Keratinocyte (primary cell): ENCODE data around the gene PRSS50. TPM values are rescaled to one million over a fixed set of nuclear protein-coding genes. Genes with fewer than 3 reads are reported as not detected.
A peak's percentile ranks its signal among the peaks of the same experiment; 100 is the strongest.

Experiments used
- DNase-seq: peaks from one replicate; pipeline ENCODE4 v3.0.0-alpha.2; 2011; ENCODE audit warnings: low read depth, missing footprints, low spot score
- FAIRE-seq: peaks from 2 replicates; lab custom pipeline; 2011; peaks lifted over from hg19 to GRCh38; lab: Jason Lieb, UNC
- H2AFZ ChIP-seq: 2 replicates; pipeline ENCODE4 v1.6.0; 2012; ENCODE audit warnings: low read length, control low read depth, inconsistent platforms; ENCODE audit not compliant: control insufficient read depth
- H3K27ac ChIP-seq: 2 replicates; pipeline ENCODE4 v1.5.1; 2011; ENCODE audit warnings: low read length; ENCODE audit not compliant: control insufficient read depth, insufficient read depth
- H3K27me3 ChIP-seq: 3 replicates; pipeline ENCODE4 v1.6.0; 2011; ENCODE audit warnings: low read length; ENCODE audit not compliant: control insufficient read depth, insufficient read depth; ENCODE audit errors: extremely low read depth
- H3K36me3 ChIP-seq, 2 experiments: 2 replicates in 1 of 2; 3 replicates in 1 of 2; pipeline ENCODE4 v1.5.1; 2011; ENCODE audit warnings: low read length in 2 of 2, mild to moderate bottlenecking in 1 of 2; ENCODE audit not compliant: control insufficient read depth in 2 of 2, insufficient read depth in 2 of 2; ENCODE audit errors: extremely low read depth in 1 of 2
- H3K4me1 ChIP-seq: 3 replicates; pipeline ENCODE4 v1.5.1; 2011; ENCODE audit warnings: low read length; ENCODE audit not compliant: control insufficient read depth, insufficient read depth; ENCODE audit errors: extremely low read depth
- H3K4me2 ChIP-seq: 3 replicates; pipeline ENCODE4 v1.6.0; 2011; ENCODE audit warnings: low read depth, low read length; ENCODE audit not compliant: control insufficient read depth, insufficient read depth; ENCODE audit errors: extremely low read depth
- H3K4me3 ChIP-seq, 3 experiments: fragments of 200-600 bp in 1 of 3; sonication (generic) in 1 of 3; 2 replicates in 2 of 3; 3 replicates in 1 of 3; pipeline ENCODE4 v1.5.1; 2011 to 2016; ENCODE audit warnings: low read length in 3 of 3, mild to moderate bottlenecking in 3 of 3, control low read depth in 2 of 3, inconsistent platforms in 1 of 3, low read depth in 1 of 3, mixed read lengths in 1 of 3, mixed run types in 1 of 3, moderate library complexity in 1 of 3; ENCODE audit not compliant: control insufficient read depth in 2 of 3, insufficient read depth in 2 of 3; ENCODE audit errors: extremely low read depth in 1 of 3
- H3K79me2 ChIP-seq: 2 replicates; pipeline ENCODE4 v1.6.0; 2012; ENCODE audit warnings: low read length; ENCODE audit not compliant: control insufficient read depth, insufficient read depth
- H3K9ac ChIP-seq: 3 replicates; pipeline ENCODE4 v1.6.0; 2011; ENCODE audit warnings: low read length; ENCODE audit not compliant: control insufficient read depth, insufficient read depth; ENCODE audit errors: extremely low read depth
- H3K9me1 ChIP-seq: 3 replicates; pipeline ENCODE4 v1.6.0; 2011; ENCODE audit warnings: low read length; ENCODE audit not compliant: control insufficient read depth, insufficient read depth; ENCODE audit errors: extremely low read depth
- H3K9me3 ChIP-seq: 2 replicates; pipeline ENCODE4 v1.5.1; 2012; ENCODE audit warnings: low read depth, low read length; ENCODE audit not compliant: control insufficient read depth
- H4K20me1 ChIP-seq: 3 replicates; pipeline ENCODE4 v1.6.0; 2011; ENCODE audit warnings: low read length; ENCODE audit not compliant: control insufficient read depth, insufficient read depth; ENCODE audit errors: extremely low read depth
- CTCF ChIP-seq, 3 experiments: IDR thresholded peaks in 1 of 3; conservative IDR thresholded peaks in 1 of 3; optimal IDR thresholded peaks in 1 of 3; 2 replicates in 2 of 3; 3 replicates in 1 of 3; pipeline versions ENCODE3 to v1.5.1; 2011; ENCODE audit warnings: low read length in 3 of 3, mild to moderate bottlenecking in 3 of 3, moderate library complexity in 2 of 3, control low read depth in 1 of 3, inconsistent platforms in 1 of 3; ENCODE audit not compliant: insufficient read depth in 2 of 3; ENCODE audit errors: extremely low read depth in 1 of 3
- EZH2 ChIP-seq: IDR thresholded peaks from one replicate; pipeline ENCODE4 v1.6.1; 2012; ENCODE audit warnings: inconsistent platforms, mild to moderate bottlenecking, low read length, moderate library complexity
- dilution Hi-C: fragments of 300-500 bp; cut with MboI; formaldehyde crosslinking; loops from one replicate; pipeline ENCODE4 v1.7.0; 2020; ENCODE audit warnings: low sequenced_read_pairs; ENCODE audit not compliant: extremely low pct_ligation_motif_present
- polyA plus RNA-seq, 5 experiments: library from polyadenylated mRNA; depleted of rRNA in 3 of 5; stranded (reverse) in 3 of 5; stranded (forward) in 1 of 5; unstranded in 1 of 5; fragments of >200 nt; gene quantifications; 1 replicate in 1 of 5; 2 replicates in 3 of 5; 3 replicates in 1 of 5; pipeline versions ENCODE4 v1.2.1 to v1.2.3, GENCODE V29; 2011 to 2012; ENCODE audit warnings: missing spikeins in 2 of 5, low read depth in 1 of 5, low replicate concordance in 1 of 5

PRSS50 gene
- polyA plus RNA-seq, 1 donor (not counting 4 experiments of a cell fraction or from before 2014, with no cell fraction given) = not detected

- no peaks in the 10 kb centered on the region for H3K36me3 ChIP-seq
- H3K9ac ChIP-seq = no peak overlapping the region
- FAIRE-seq (no peak), DNase-seq (no peak)
- peaks cover 10% of the 10 kb centered on the region for H3K4me1 ChIP-seq
- no peaks in the 10 kb centered on the region for H3K9me3 ChIP-seq
- dilution Hi-C loops = no loop called here
- H3K9me1 ChIP-seq = no peaks in the 10 kb centered on the region
- no peaks in the 10 kb centered on the region for H4K20me1 ChIP-seq
- H3K27ac ChIP-seq = peak overlapping the region; percentile 1
- peaks cover 2% of the 10 kb centered on the region for H3K27me3 ChIP-seq
- peak overlapping the region; percentile 88 for H2AFZ ChIP-seq
- peak overlapping the region; percentile 53 for H3K4me2 ChIP-seq
- no peak overlapping the region for H3K4me3 ChIP-seq
- no peaks in the 10 kb centered on the region for H3K79me2 ChIP-seq
- TF ChIP-seq EZH2 = no peak
- no peak for TF ChIP-seq CTCF (optimal IDR thresholded peaks at IDR 0.05 in 1 of 3, IDR thresholded peaks at IDR 0.05 in 1 of 3, conservative IDR thresholded peaks at IDR 0.05 in 1 of 3; ENCODE audit: extremely low read depth in 1 of 3, insufficient read depth in 2 of 3, low read length in 3 of 3)
Observed at GRCh38 chr3:46713050-46713897, 4.4 kb downstream of the PRSS50 start.

- no peak overlapping the region for H3K4me2 ChIP-seq
- H3K9me3 ChIP-seq = no peaks in the 10 kb centered on the region
- no peak for FAIRE-seq
- no peak overlapping the region for H3K27ac ChIP-seq
- H3K9ac ChIP-seq = no peak overlapping the region
- no peaks in the 10 kb centered on the region for H3K9me1 ChIP-seq
- DNase-seq = no peak
- H3K79me2 ChIP-seq = no peaks in the 10 kb centered on the region
- TF ChIP-seq EZH2 = no peak
- TF ChIP-seq CTCF (optimal IDR thresholded peaks at IDR 0.05 in 1 of 3, IDR thresholded peaks at IDR 0.05 in 1 of 3, conservative IDR thresholded peaks at IDR 0.05 in 1 of 3; ENCODE audit: extremely low read depth in 1 of 3, insufficient read depth in 2 of 3, low read length in 3 of 3) = no peak
- no peak overlapping the region for H2AFZ ChIP-seq
- dilution Hi-C loops = no loop called here
- no peaks in the 10 kb centered on the region for H3K27me3 ChIP-seq
- H3K4me3 ChIP-seq = no peak overlapping the region
- H3K4me1 ChIP-seq = peaks cover 10% of the 10 kb centered on the region
- H4K20me1 ChIP-seq = no peaks in the 10 kb centered on the region
- no peaks in the 10 kb centered on the region for H3K36me3 ChIP-seq
Observed at GRCh38 chr3:46712191-46713049, 5.2 kb downstream of the PRSS50 start.
